GM12878 (cell line): ENCODE measurements around the gene MAGI2. TPM values are rescaled to one million over a fixed set of nuclear protein-coding genes. Genes with fewer than 3 reads are reported as not detected.

Source experiments
- ATAC-seq: fragments of 200-7000 bp; cut with Tn5 transposase; 3 replicates; pipeline ENCODE4 v1.9.1; 2020; ENCODE audit warnings: mild to moderate bottlenecking, moderate library complexity
- BruUV-seq: library from RNA; stranded (reverse); fragments of 400-500 nt; replicated peaks from 2 replicates; lab custom pipeline; 2021; lab: Mats Ljungman, UMichigan
- CTCF ChIA-PET: fragments of 300-600 bp; sonication (Branson Sonifier 250); formaldehyde crosslinking; extraction: SDS; loops from one replicate; lab custom pipeline; 2021; ENCODE audit warnings: inconsistent platforms; lab: Yijun Ruan, JAX
- POLR2A ChIA-PET: fragments of 350-600 bp; formaldehyde crosslinking; extraction: SDS; loops from one replicate; lab custom pipeline; 2021; ENCODE audit warnings: inconsistent platforms; lab: Charles Lee
- RAD21 ChIA-PET: fragments of 300-600 bp; sonication (Branson Sonifier 250); formaldehyde crosslinking; loops from one replicate; lab custom pipeline; 2023; ENCODE audit warnings: antibody characterized with exemption; ENCODE audit not compliant: unreplicated experiment; lab: Charles Lee
- SMC1A ChIA-PET: fragments of 300-600 bp; sonication (Branson Sonifier 250); formaldehyde crosslinking; loops from one replicate; lab custom pipeline; 2023; ENCODE audit not compliant: unreplicated experiment, uncharacterized antibody; lab: Charles Lee
- DNase-seq: peaks from one replicate; pipeline ENCODE4 v3.0.0-alpha.2; 2011; ENCODE audit warnings: low read depth, low spot score
- FAIRE-seq: peaks from 3 replicates; lab custom pipeline; 2011; peaks lifted over from hg19 to GRCh38; lab: Jason Lieb, UNC
- H2AFZ ChIP-seq: 2 replicates; pipeline ENCODE4 v1.6.0; 2011; ENCODE audit warnings: low read depth, low read length, control low read depth; ENCODE audit not compliant: control insufficient read depth
- H3K27ac ChIP-seq: 2 replicates; pipeline ENCODE4 v1.5.1; 2011; ENCODE audit warnings: control low read depth; ENCODE audit not compliant: control insufficient read depth, insufficient read depth
- H3K27me3 ChIP-seq, 2 experiments: replicated peaks in 1 of 2; 2 replicates each; pipeline versions ENCODE4 v1.6.0 to v1.6.1; 2011; ENCODE audit warnings: low read length in 1 of 2; ENCODE audit not compliant: control insufficient read depth in 2 of 2, insufficient read depth in 2 of 2
- H3K36me3 ChIP-seq, 2 experiments: 2 replicates each; pipeline ENCODE4 v1.5.1; 2011; ENCODE audit warnings: low read length in 1 of 2; ENCODE audit not compliant: control insufficient read depth in 2 of 2, insufficient read depth in 2 of 2
- H3K4me1 ChIP-seq: 2 replicates; pipeline ENCODE4 v1.6.1; 2011; ENCODE audit warnings: mild to moderate bottlenecking, low read length, moderate library complexity, mixed read lengths; ENCODE audit not compliant: control insufficient read depth, insufficient read depth
- H3K4me2 ChIP-seq: 2 replicates; pipeline ENCODE4 v1.6.0; 2011; ENCODE audit warnings: control low read depth; ENCODE audit not compliant: control insufficient read depth, insufficient read depth
- H3K4me3 ChIP-seq: fragments of 200-600 bp; sonication (generic); 2 replicates; pipeline ENCODE4 v1.5.1; 2016
- H3K79me2 ChIP-seq: 2 replicates; pipeline ENCODE4 v1.6.0; 2011; ENCODE audit warnings: low read length; ENCODE audit not compliant: control insufficient read depth, insufficient read depth
- H3K9ac ChIP-seq: 2 replicates; pipeline ENCODE4 v1.8.0; 2011; ENCODE audit warnings: low read length, control low read depth, mixed read lengths; ENCODE audit not compliant: control insufficient read depth, insufficient read depth
- H3K9me3 ChIP-seq: replicated peaks from 3 replicates; pipeline ENCODE4 v1.5.1; 2011; ENCODE audit warnings: mild to moderate bottlenecking, low read length; ENCODE audit not compliant: control insufficient read depth, insufficient read depth
- H4K20me1 ChIP-seq: 2 replicates; pipeline ENCODE4 v1.6.0; 2011; ENCODE audit not compliant: control insufficient read depth, insufficient read depth
- CEBPB ChIP-seq, 2 experiments: fragments of 150-350 bp in 1 of 2; IDR thresholded peaks; 2 replicates each; pipeline ENCODE4 v1.6.1; 2012 to 2014; ENCODE audit warnings: low read depth in 2 of 2, low read length in 2 of 2, borderline replicate concordance in 1 of 2, inconsistent platforms in 1 of 2
- FOXM1 ChIP-seq: IDR thresholded peaks from 2 replicates; pipeline ENCODE4 v1.6.1; 2012; ENCODE audit warnings: low read depth, mild to moderate bottlenecking, inconsistent platforms, low read length, moderate library complexity
- HDAC6 ChIP-seq: fragments of 200-600 bp; sonication (generic); IDR thresholded peaks from one replicate; pipeline ENCODE4 v1.8.0; 2017; ENCODE audit warnings: antibody characterized with exemption; ENCODE audit not compliant: unreplicated experiment
- NFIC ChIP-seq: IDR thresholded peaks from 2 replicates; pipeline ENCODE4 v1.6.1; 2012; ENCODE audit warnings: low read depth, mild to moderate bottlenecking, inconsistent platforms, low read length, moderate library complexity
- NR2C2 ChIP-seq: IDR thresholded peaks from 2 replicates; pipeline ENCODE4 v1.6.1; 2011; ENCODE audit warnings: borderline replicate concordance, low read depth; ENCODE audit not compliant: control insufficient read depth, insufficient read length
- POLR2AphosphoS2 ChIP-seq: IDR thresholded peaks from 2 replicates; pipeline ENCODE4 v1.6.1; 2011; ENCODE audit warnings: low read depth, mild to moderate bottlenecking, low read length, improper control_type of control experiment, moderate library complexity
- SPI1 ChIP-seq: IDR thresholded peaks from 2 replicates; pipeline ENCODE4 v1.6.1; 2011; ENCODE audit warnings: low read depth, mild to moderate bottlenecking, low read length, moderate library complexity, borderline replicate concordance; ENCODE audit not compliant: insufficient read depth
- SUPT20H ChIP-seq: IDR thresholded peaks from 2 replicates; pipeline ENCODE4 v1.6.1; 2011; ENCODE audit warnings: low read depth, mild to moderate bottlenecking, low read length, moderate library complexity, borderline replicate concordance; ENCODE audit not compliant: control insufficient read depth
- TAF1 ChIP-seq: IDR thresholded peaks from 2 replicates; pipeline ENCODE4 v1.6.1; 2011; ENCODE audit warnings: mild to moderate bottlenecking, low read depth, low read length, borderline replicate concordance
- ZNF622 ChIP-seq: fragments of 450-650 bp; IDR thresholded peaks from 2 replicates; pipeline ENCODE4 v1.6.1; 2017; ENCODE audit warnings: mild to moderate bottlenecking, inconsistent platforms
- WGBS: methylation state at CpG from one replicate; pipeline ENCODE4 v1.1.6; 2016; ENCODE audit warnings: low lambda C conversion rate; ENCODE audit not compliant: insufficient replicate concordance, insufficient coverage; ENCODE audit errors: missing lambda C conversion rate; 5-methylcytosine and 5-hydroxymethylcytosine counted together
- in situ Hi-C: fragments of 300-500 bp; cut with MboI; formaldehyde crosslinking; loops from 9 replicates; pipeline ENCODE4 v1.14.3; 2018; ENCODE audit warnings: mixed read lengths
- intact Hi-C: fragments of 100-400 bp; cut with micrococcal nuclease; formaldehyde crosslinking; loops from one replicate; pipeline ENCODE4 v1.14.2; 2022; ENCODE audit not compliant: unreplicated experiment
- polyA plus RNA-seq, 11 experiments: library from polyadenylated mRNA; depleted of rRNA in 4 of 11; unstranded in 6 of 11; stranded (reverse) in 5 of 11; fragments of >200 nt; fragmentation: Nextera tagmentation in 4 of 11; fragmentation: Illumina TruSeq in 1 of 11; extraction: Ambion mirVana in 4 of 11; extraction: Trizol in 1 of 11; gene quantifications; 1 replicate in 1 of 11; 2 replicates in 10 of 11; pipeline versions ENCODE4 v1.2.1 to v1.2.3, GENCODE V29; 2011 to 2016; ENCODE audit warnings: inconsistent platforms in 2 of 11, missing spikeins in 2 of 11, low read depth in 1 of 11
- total RNA-seq, 4 experiments: library from RNA; depleted of rRNA in 3 of 4; stranded (reverse); fragments of >200 nt in 3 of 4; fragmentation: Illumina TruSeq in 1 of 4; extraction: Trizol in 1 of 4; gene quantifications; 2 replicates each; pipeline versions ENCODE4 v1.2.1 to v1.2.3, GENCODE V29; 2013 to 2021
- TF ChIP-seq, protein P1 (sequence below): IDR thresholded peaks from 2 replicates; pipeline ENCODE4 v1.6.1; 2011; ENCODE audit warnings: mild to moderate bottlenecking, low read depth, low read length, moderate library complexity; ENCODE audit not compliant: insufficient replicate concordance
- TF ChIP-seq, protein P2 (sequence below): fragments of 450-650 bp; IDR thresholded peaks from 2 replicates; pipeline ENCODE4 v1.6.1; 2017; ENCODE audit warnings: mild to moderate bottlenecking, moderate library complexity
- TF ChIP-seq, protein P3 (sequence below): IDR thresholded peaks from 2 replicates; pipeline ENCODE4 v1.6.1; 2012; ENCODE audit warnings: low read depth, low read length, improper control_type of control experiment

The MAGI2 gene
- total and polyA plus RNA-seq, 10 of the 15 experiments (the other 5 are each of a cell fraction or from before 2014, with no cell fraction given), result 0.01 to 0.31 (median 0.05) TPM; not detected in 2

DNA sequence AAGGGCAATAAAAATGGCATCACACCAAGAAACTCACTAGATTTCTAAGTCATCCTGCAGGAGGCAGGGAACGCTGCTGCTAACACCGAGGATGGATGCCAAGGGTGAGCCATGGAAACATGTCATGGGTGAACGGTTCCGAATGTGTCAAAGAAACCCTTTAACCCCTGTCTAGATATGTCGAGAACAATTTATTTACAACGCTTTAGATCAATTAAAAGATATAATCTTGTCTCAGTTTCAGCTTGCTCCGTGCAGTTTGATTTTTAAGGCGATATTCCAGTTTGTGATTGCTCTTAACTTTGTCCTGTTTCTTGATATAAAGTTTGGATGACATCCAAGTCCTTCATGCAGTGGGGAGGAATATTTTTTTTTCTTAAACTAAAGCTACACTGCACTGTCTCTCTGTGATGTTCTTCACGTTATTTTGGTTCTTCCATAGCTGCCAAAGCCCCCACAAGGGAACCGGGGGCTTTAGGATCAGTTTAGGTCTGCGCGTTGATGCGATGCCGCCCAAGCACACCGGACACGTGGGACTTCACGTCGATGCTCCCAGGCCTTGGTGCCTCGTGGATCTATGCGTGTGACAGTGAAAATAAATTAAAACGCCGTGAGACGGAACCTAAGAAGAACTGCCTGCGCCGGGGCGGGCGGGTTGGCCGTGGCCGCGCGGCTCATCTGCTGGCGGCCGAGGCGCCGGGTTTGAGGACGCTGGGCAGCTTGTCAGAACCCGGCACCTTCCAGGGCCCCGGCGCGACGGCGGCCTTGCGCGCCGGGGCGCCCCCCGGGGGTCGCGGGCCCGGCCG is 1434.6 kb downstream of the MAGI2 start:
- ChIA-PET CTCF (interaction anchor here (1.5 to 6.6 kb wide), 4 partner anchors 7 to 24 kb away, joined by 3 to 56 read pairs (median 8); no protein-coding TSS in a partner anchor), POLR2A (no interaction called here), RAD21 (no interaction called here), SMC1A (interaction anchor here (1.1 to 1.3 kb wide), 2 partner anchors 10 to 14 kb away, joined by 3 read pairs; no protein-coding TSS in a partner anchor)
- H3K36me3 ChIP-seq, result no peaks in the 10 kb centered on the region
- no peak overlapping the region for H3K4me3 ChIP-seq
- H3K9me3 ChIP-seq, result no peaks in the 10 kb centered on the region
- no peaks in the 10 kb centered on the region for H4K20me1 ChIP-seq
- in situ Hi-C loops, result no loop called here
- peak overlapping the region; percentile 59 for H3K4me2 ChIP-seq
- H3K79me2 ChIP-seq, result no peaks in the 10 kb centered on the region
- no peak overlapping the region for H3K9ac ChIP-seq
- no peak for ATAC-seq
- H3K4me1 ChIP-seq, result no peaks in the 10 kb centered on the region; the same call in 1 of the 2 replicates
- FAIRE-seq, result no peak
- peak overlapping the region; percentile 24; the same call in 1 of the 2 replicates for H2AFZ ChIP-seq
- no peak for DNase-seq
- BruUV-seq, result no TSS peak
- intact Hi-C loops, result no loop called here
- WGBS, result 47% methylated on average over 45 of the region's 51 CpGs
- peaks cover 3 to 10% of the 10 kb centered on the region in 2 experiments; a peak in 3 of 4 replicates for H3K27me3 ChIP-seq
- no peak overlapping the region for H3K27ac ChIP-seq
- no peak for TF ChIP-seq CEBPB (IDR thresholded peaks at IDR 0.05; ENCODE audit: borderline replicate concordance in 1 of 2, low read depth in 2 of 2, low read length in 2 of 2)
- no peak for TF ChIP-seq NFIC
- TF ChIP-seq POLR2AphosphoS2, result no peak
- TF ChIP-seq NR2C2, result no peak
- TF ChIP-seq HDAC6, result no peak
- TF ChIP-seq, protein P1, sequence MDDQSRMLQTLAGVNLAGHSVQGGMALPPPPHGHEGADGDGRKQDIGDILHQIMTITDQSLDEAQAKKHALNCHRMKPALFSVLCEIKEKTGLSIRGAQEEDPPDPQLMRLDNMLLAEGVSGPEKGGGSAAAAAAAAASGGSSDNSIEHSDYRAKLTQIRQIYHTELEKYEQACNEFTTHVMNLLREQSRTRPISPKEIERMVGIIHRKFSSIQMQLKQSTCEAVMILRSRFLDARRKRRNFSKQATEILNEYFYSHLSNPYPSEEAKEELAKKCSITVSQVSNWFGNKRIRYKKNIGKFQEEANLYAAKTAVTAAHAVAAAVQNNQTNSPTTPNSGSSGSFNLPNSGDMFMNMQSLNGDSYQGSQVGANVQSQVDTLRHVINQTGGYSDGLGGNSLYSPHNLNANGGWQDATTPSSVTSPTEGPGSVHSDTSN, result no peak
- TF ChIP-seq, protein P2, sequence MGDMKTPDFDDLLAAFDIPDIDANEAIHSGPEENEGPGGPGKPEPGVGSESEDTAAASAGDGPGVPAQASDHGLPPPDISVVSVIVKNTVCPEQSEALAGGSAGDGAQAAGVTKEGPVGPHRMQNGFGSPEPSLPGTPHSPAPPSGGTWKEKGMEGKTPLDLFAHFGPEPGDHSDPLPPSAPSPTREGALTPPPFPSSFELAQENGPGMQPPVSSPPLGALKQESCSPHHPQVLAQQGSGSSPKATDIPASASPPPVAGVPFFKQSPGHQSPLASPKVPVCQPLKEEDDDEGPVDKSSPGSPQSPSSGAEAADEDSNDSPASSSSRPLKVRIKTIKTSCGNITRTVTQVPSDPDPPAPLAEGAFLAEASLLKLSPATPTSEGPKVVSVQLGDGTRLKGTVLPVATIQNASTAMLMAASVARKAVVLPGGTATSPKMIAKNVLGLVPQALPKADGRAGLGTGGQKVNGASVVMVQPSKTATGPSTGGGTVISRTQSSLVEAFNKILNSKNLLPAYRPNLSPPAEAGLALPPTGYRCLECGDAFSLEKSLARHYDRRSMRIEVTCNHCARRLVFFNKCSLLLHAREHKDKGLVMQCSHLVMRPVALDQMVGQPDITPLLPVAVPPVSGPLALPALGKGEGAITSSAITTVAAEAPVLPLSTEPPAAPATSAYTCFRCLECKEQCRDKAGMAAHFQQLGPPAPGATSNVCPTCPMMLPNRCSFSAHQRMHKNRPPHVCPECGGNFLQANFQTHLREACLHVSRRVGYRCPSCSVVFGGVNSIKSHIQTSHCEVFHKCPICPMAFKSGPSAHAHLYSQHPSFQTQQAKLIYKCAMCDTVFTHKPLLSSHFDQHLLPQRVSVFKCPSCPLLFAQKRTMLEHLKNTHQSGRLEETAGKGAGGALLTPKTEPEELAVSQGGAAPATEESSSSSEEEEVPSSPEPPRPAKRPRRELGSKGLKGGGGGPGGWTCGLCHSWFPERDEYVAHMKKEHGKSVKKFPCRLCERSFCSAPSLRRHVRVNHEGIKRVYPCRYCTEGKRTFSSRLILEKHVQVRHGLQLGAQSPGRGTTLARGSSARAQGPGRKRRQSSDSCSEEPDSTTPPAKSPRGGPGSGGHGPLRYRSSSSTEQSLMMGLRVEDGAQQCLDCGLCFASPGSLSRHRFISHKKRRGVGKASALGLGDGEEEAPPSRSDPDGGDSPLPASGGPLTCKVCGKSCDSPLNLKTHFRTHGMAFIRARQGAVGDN, result no peak
- TF ChIP-seq, protein P3, sequence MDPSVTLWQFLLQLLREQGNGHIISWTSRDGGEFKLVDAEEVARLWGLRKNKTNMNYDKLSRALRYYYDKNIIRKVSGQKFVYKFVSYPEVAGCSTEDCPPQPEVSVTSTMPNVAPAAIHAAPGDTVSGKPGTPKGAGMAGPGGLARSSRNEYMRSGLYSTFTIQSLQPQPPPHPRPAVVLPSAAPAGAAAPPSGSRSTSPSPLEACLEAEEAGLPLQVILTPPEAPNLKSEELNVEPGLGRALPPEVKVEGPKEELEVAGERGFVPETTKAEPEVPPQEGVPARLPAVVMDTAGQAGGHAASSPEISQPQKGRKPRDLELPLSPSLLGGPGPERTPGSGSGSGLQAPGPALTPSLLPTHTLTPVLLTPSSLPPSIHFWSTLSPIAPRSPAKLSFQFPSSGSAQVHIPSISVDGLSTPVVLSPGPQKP, result no peak
- TF ChIP-seq FOXM1, result no peak
- no peak for TF ChIP-seq ZNF622
- TF ChIP-seq SUPT20H, result no peak
- TF ChIP-seq TAF1, result no peak
- no peak for TF ChIP-seq SPI1
